Ovary (tissue), 9 donors: Measurements from ENCODE around the gene CPNE4. TPM values are rescaled to one million over a fixed set of nuclear protein-coding genes. Genes with fewer than 3 reads are reported as not detected.
"Not testable (repeated sequence)": the region's sequence is repeated elsewhere in the genome, so short reads cannot be mapped to it uniquely, and the experiment has no call there.

Source experiments
- DNase-seq, 5 donors: peaks; one replicate each; pipeline ENCODE4 v3.0.0-alpha.2; 2019 to 2020
- H3K27ac ChIP-seq, 2 donors: fragments of 200-600 bp; one replicate each; pipeline versions ENCODE4 v1.5.1 to v1.8.0; 2019 to 2022
- H3K27me3 ChIP-seq: fragments of 200-600 bp; one replicate; pipeline ENCODE4 v1.8.0; 2022
- H3K36me3 ChIP-seq: fragments of 200-600 bp; sonication (generic); one replicate; pipeline ENCODE4 v1.5.1; 2019
- H3K4me1 ChIP-seq: one replicate; pipeline ENCODE4 v1.8.1; 2013; ENCODE audit warnings: mild to moderate bottlenecking, moderate library complexity; ENCODE audit not compliant: insufficient read depth
- H3K4me3 ChIP-seq: fragments of 200-600 bp; sonication (generic); one replicate; pipeline ENCODE4 v1.5.1; 2017
- H3K9me3 ChIP-seq, 2 donors: fragments of 200-600 bp in 1 of 2; sonication (generic) in 1 of 2; one replicate each; pipeline versions ENCODE4 v1.5.1 to v1.8.1; 2013 to 2019; ENCODE audit warnings: mild to moderate bottlenecking in 1 of 2, moderate library complexity in 1 of 2
- CTCF ChIP-seq, 3 donors: fragments of 450-650 bp in 2 of 3; fragments of 200-600 bp in 1 of 3; IDR thresholded peaks; one replicate each; pipeline versions ENCODE4 v1.5.1 to v1.8.0; 2016 to 2022; ENCODE audit warnings: antibody characterized with exemption in 3 of 3, mild to moderate bottlenecking in 1 of 3
- EP300 ChIP-seq: sonication (generic); formaldehyde crosslinking; IDR thresholded peaks from one replicate; pipeline ENCODE4 v1.6.1; 2017; ENCODE audit warnings: antibody characterized with exemption
- POLR2A ChIP-seq: fragments of 450-650 bp; IDR thresholded peaks from one replicate; pipeline ENCODE4 v1.6.1; 2017; ENCODE audit warnings: antibody characterized with exemption, mild to moderate bottlenecking, moderate library complexity
- WGBS, 3 donors: extraction: QIAGEN DNeasy Blood & Tissue Kit in 1 of 3; methylation state at CpG; one replicate each; pipeline versions ENCODE4 v1.1.5 to v1.1.7; 2013 to 2017; 5-methylcytosine and 5-hydroxymethylcytosine counted together
- intact Hi-C, 4 donors: fragments of 100-400 bp; cut with DNase I; formaldehyde crosslinking; loops; one replicate each; pipeline versions ENCODE4 v1.11.0 to v1.15.1; 2022 to 2023
- polyA plus RNA-seq, 2 donors: library from polyadenylated mRNA; stranded (reverse); fragments of 200-250 nt in 1 of 2; fragments of 350-450 nt in 1 of 2; fragmentation: Illumina TruSeq in 1 of 2; extraction: RNeasy Lipid Tissue Mini Kit (QIAGEN cat#74804) in 1 of 2; gene quantifications; one replicate each; pipeline ENCODE4 v1.2.3, GENCODE V29; 2013 to 2014
- total RNA-seq, 7 donors: library from RNA; depleted of rRNA in 2 of 7; stranded (reverse); fragments of >200 nt in 2 of 7; fragmentation: NEBNext Ultra II Directional in 3 of 7; extraction: Animal tissue kit (Norgen Biotek cat#: 25700) in 3 of 7; gene quantifications; one replicate each; pipeline versions ENCODE4 v1.1.0 to v1.2.4, GENCODE V29; 2016 to 2023
- donor health status: DM: no; HTN: no; CAD: no; lungs with moderate emphysema.
- donor health status: DM: no; HTN: no; CAD: no.
- donor health status: Bipolar disorder and iron deficiency.
- donor health status: DM: yes; HTN: yes; CAD: no.
- donor health status: DM: no; HTN: no; CAD: no.
- donor health status: DM: yes; HTN: yes; CAD: no.

The CPNE4 gene
- total and polyA plus RNA-seq, 9 donors = 0.11 to 0.27 (median 0.13) TPM; not detected in 6

- H3K4me1 ChIP-seq = no peaks in the 10 kb centered on the region
- intact Hi-C loops = no loop called here
- no peak overlapping the region for H3K4me3 ChIP-seq
- 62 to 87% (median 71%) methylated on average over 1 of the region's 1 CpG for WGBS, 3 donors
- H3K27me3 ChIP-seq = no peaks in the 10 kb centered on the region
- no peak overlapping the region for H3K27ac ChIP-seq
- TF ChIP-seq EP300 (no peak), POLR2A (no peak)
- no peak for DNase-seq
- H3K9me3 ChIP-seq = no peaks in the 10 kb centered on the region
- H3K36me3 ChIP-seq = no peaks in the 10 kb centered on the region
Measured at GRCh38 chr3:132047209-132047608, 12.4 kb upstream of the CPNE4 start.

- H3K27ac ChIP-seq, H3K36me3 ChIP-seq, H3K4me1 ChIP-seq, intact Hi-C loops, DNase-seq, H3K4me3 ChIP-seq, H3K27me3 ChIP-seq, H3K9me3 ChIP-seq: not testable (repeated sequence)
- 72 to 79% (median 77%) methylated on average over 1 to 2 of the region's 2 CpGs for WGBS, 3 donors
Measured at GRCh38 chr3:132044874-132045273, 10.1 kb upstream of the CPNE4 start.

- Histone ChIP-seq H3K4me1 (no peaks in the 10 kb centered on the region), H3K27me3 (no peaks in the 10 kb centered on the region)
- intact Hi-C loops = no loop called here
Measured at GRCh38 chr3:132042681-132043080, 7.9 kb upstream of the CPNE4 start.

GRCh38 chr3:132038198-132038825 lies 3.5 kb upstream of the CPNE4 start:
- Histone ChIP-seq H3K27ac (no peak overlapping the region), H3K36me3 (no peaks in the 10 kb centered on the region), H3K4me1 (no peaks in the 10 kb centered on the region), H3K9me3 (no peaks in the 10 kb centered on the region), H3K27me3 (no peaks in the 10 kb centered on the region), H3K4me3 (no peak overlapping the region)
- WGBS, 3 donors = 0% methylated on average over 1 of the region's 1 CpG
- TF ChIP-seq POLR2A (no peak), EP300 (no peak), CTCF (IDR thresholded peaks at IDR 0.05) (no peak)
- no peak for DNase-seq
- intact Hi-C loops = no loop called here

More at GRCh38 chr3:132042681-132043080, 7.9 kb upstream of the CPNE4 start:
- Histone ChIP-seq H3K9me3 (no peaks in the 10 kb centered on the region), H3K4me3 (no peak overlapping the region), H3K36me3 (no peaks in the 10 kb centered on the region), H3K27ac (no peak overlapping the region)
- TF ChIP-seq EP300 = no peak
- TF ChIP-seq POLR2A = no peak
- TF ChIP-seq CTCF (IDR thresholded peaks at IDR 0.05) = no peak
- DNase-seq = no peak

GRCh38 chr3:132037581-132037980 lies 2.8 kb upstream of the CPNE4 start:
- H3K36me3 ChIP-seq = no peaks in the 10 kb centered on the region
- intact Hi-C loops = no loop called here
- H3K27me3 ChIP-seq = no peaks in the 10 kb centered on the region
- H3K9me3 ChIP-seq = no peaks in the 10 kb centered on the region
- TF ChIP-seq EP300 (no peak), CTCF (IDR thresholded peaks at IDR 0.05) (no peak), POLR2A (no peak)
- no peak overlapping the region for H3K4me3 ChIP-seq
- no peaks in the 10 kb centered on the region for H3K4me1 ChIP-seq
- DNase-seq = no peak
- H3K27ac ChIP-seq = no peak overlapping the region
- WGBS, 3 donors = 40 to 75% (median 61%) methylated on average over 3 of the region's 3 CpGs
